ENCODE results near the gene PODXL.

DNA sequence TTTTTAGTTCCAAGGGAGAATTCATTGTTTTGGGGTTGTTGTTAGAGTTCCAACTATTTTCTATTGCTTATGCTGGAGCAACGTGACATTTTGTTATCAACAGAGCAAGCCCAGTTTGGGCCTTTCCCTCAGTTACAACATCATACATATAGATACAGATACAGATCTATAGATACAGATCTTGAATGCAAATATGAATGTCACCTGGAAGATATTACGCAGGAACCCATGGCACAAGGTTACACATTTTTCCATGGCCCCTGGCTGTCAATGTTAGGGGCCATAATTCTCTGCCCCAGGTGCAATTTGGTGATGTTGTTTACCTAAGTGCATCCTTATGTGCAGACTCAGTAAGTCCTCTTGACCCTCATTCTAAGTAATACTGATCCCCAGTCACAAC is 3.6 kb upstream of the PODXL start:
- TF ChIP-seq, protein P1, sequence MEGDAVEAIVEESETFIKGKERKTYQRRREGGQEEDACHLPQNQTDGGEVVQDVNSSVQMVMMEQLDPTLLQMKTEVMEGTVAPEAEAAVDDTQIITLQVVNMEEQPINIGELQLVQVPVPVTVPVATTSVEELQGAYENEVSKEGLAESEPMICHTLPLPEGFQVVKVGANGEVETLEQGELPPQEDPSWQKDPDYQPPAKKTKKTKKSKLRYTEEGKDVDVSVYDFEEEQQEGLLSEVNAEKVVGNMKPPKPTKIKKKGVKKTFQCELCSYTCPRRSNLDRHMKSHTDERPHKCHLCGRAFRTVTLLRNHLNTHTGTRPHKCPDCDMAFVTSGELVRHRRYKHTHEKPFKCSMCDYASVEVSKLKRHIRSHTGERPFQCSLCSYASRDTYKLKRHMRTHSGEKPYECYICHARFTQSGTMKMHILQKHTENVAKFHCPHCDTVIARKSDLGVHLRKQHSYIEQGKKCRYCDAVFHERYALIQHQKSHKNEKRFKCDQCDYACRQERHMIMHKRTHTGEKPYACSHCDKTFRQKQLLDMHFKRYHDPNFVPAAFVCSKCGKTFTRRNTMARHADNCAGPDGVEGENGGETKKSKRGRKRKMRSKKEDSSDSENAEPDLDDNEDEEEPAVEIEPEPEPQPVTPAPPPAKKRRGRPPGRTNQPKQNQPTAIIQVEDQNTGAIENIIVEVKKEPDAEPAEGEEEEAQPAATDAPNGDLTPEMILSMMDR (IDR thresholded peaks at IDR 0.05 in 2 of 3, conservative IDR thresholded peaks at IDR 0.05 in 1 of 3; ENCODE audit: control insufficient read depth in 2 of 3, extremely low read depth in 1 of 3, insufficient read depth in 1 of 3, low read depth in 3 of 3, low read length in 3 of 3), result no peak
- no peak for TF ChIP-seq NR2C1 (IDR thresholded peaks at IDR 0.05)
